Fibroblast of peridontal ligament (primary cell): Measurements from ENCODE around the gene KCTD17.

Experiments used
- DNase-seq: peaks from one replicate; pipeline ENCODE4 v3.0.0-alpha.2; 2010; ENCODE audit errors: extremely low read depth

Gene KCTD17

GRCh38 chr22:37021041-37021440, 30.5 kb upstream of the KCTD17 start:
- no peak for DNase-seq

GRCh38 chr22:37021710-37022482, 29.6 kb upstream of the KCTD17 start:
- DNase-seq = peak; percentile 20

- DNase-seq = no peak
Measured at GRCh38 chr22:37022483-37023337, 28.8 kb upstream of the KCTD17 start.

GRCh38 chr22:37023743-37024338, 27.7 kb upstream of the KCTD17 start:
- no peak for DNase-seq

- DNase-seq = no peak
Measured at GRCh38 chr22:37024339-37025157, 27.0 kb upstream of the KCTD17 start.

- no peak for DNase-seq
Measured at GRCh38 chr22:37025500-37026070, 26.0 kb upstream of the KCTD17 start.

- no peak for DNase-seq
Measured at GRCh38 chr22:37026325-37026724, 25.2 kb upstream of the KCTD17 start.

GRCh38 chr22:37027556-37027955, 24.0 kb upstream of the KCTD17 start:
- DNase-seq = no peak

- DNase-seq = no peak
Measured at GRCh38 chr22:37028692-37029674, 22.6 kb upstream of the KCTD17 start.

- no peak for DNase-seq
Measured at GRCh38 chr22:37030560-37031281, 20.8 kb upstream of the KCTD17 start.

GRCh38 chr22:37032134-37032534, 19.4 kb upstream of the KCTD17 start:
- no peak for DNase-seq

GRCh38 chr22:37032535-37033460, 18.7 kb upstream of the KCTD17 start:
- peak; percentile 47 for DNase-seq

GRCh38 chr22:37033605-37034430, 17.7 kb upstream of the KCTD17 start:
- DNase-seq = no peak

GRCh38 chr22:37036655-37037377, 14.7 kb upstream of the KCTD17 start:
- no peak for DNase-seq

- no peak for DNase-seq
Measured at GRCh38 chr22:37037669-37038068, 13.9 kb upstream of the KCTD17 start.

- no peak for DNase-seq
Measured at GRCh38 chr22:37039466-37039865, 12.1 kb upstream of the KCTD17 start.
